NCI-H1105 (cell line): ENCODE measurements around the gene CHRNA7.
A peak's percentile ranks its signal among the peaks of the same experiment; 100 is the strongest.

Source experiments
- DNase-seq: peaks from one replicate; lab custom pipeline; 2025; lab: John Stamatoyannopoulos, UW

The CHRNA7 gene

DNA sequence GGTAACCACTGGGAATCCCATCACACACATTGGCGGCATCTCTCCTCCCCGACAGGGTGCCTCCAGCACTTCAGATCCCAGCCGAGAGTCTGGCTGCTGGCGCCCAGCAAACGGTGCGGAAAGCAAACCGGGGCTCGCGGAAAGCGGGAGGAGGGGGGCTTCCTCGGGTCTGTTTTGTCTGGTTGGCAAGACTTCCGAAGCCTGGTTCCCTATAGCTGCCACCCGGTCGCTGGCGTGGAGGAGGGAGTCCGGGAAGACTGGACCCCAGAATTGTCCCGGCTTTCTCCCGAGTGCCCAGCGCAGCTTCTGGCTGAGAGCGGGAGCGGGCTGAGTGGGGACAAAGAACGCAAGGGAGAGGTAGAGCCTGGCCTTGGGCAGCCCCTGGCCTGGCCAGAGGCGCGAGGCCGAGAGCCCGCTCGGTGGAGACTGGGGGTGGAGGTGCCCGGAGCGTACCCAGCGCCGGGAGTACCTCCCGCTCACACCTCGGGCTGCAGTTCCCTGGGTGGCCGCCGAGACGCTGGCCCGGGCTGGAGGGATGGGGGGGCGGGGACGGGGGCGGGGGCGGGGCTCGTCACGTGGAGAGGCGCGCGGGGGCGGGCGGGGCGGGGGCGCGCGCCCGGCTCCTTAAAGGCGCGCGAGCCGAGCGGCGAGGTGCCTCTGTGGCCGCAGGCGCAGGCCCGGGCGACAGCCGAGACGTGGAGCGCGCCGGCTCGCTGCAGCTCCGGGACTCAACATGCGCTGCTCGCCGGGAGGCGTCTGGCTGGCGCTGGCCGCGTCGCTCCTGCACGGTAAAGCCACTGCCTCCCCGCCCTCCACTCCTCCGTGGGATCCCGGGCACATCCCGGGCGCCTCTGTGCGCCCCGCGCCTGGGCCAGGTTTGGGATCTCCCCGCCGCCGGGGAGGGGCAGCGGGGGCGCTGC is at the start of gene CHRNA7:
Gene CHRNA7 (plus strand): TSS at position 654 of the 920 bp plus-strand sequence. CDS start 80 bp downstream, at position 734.
- peak; percentile 24 for DNase-seq

- DNase-seq = no peak
These were observed 44.7 kb upstream of the CHRNA7 start for GRCh38 chr15:31985607-31986006.

DNA sequence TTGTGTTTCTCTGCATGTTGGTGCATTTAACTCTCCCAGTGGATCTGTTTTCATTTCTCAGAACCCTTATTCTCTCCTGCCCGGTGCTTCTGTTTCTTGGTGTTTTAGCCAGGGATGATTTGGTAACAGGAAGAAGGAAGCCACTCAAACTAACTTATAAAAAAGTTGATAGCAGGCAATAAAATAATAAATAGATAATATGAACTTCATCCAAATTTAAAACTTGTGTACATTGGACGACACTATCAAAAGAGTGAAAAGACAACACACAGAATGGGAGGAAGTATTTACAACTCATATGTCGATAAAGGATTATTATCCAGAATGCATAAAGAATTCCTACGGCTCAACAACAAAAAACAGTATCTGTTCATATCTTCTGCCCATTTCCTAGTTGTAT is 37.3 kb upstream of the CHRNA7 start:
- DNase-seq = no peak

GRCh38 chr15:31997711-31998110 is 32.6 kb upstream of the CHRNA7 start:
- DNase-seq = no peak

DNA sequence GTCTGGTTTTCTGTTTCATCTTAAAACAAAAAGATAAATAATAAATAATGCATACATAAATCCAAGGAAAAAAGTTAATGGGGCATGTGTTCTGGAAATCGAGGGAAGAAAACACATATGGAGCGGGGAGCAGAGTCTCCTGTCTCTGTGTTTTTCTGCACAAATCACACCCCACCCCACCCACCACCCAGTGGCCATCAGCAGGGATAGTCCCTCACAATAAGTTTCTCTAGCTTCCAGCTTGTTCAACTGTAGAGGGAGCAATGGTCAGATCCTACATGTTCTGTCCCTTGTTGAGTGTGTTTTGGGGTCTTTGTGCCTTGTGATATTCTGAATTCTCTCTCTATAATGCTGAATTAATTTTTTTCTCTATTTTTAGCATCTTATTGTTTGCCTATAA is 26.8 kb upstream of the CHRNA7 start:
- DNase-seq = no peak

- no peak for DNase-seq
These were observed 26.1 kb upstream of the CHRNA7 start for GRCh38 chr15:32004249-32004648.

- DNase-seq = no peak
These were observed 22.9 kb upstream of the CHRNA7 start for GRCh38 chr15:32007355-32007960.

DNA sequence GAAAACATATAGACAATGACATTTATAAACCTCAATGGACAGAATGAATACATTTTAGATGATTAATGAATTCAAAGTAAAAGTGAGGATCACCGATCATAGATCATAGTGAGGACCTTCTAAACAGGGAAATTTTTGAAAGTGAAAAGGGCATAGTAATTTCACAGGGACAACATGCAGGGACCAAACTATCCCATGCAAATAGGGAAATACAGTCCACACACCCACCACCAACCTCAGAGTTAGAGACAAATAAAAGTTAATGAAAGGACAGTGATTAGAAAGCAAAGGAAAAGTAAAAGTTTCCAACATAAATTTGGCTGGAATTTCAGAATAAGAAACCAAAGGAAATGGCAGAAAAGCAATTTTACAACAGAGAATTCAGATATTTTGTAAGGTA is 15.4 kb upstream of the CHRNA7 start:
- no peak for DNase-seq

- no peak for DNase-seq
These were observed 10.2 kb upstream of the CHRNA7 start for GRCh38 chr15:32020156-32020555.

GRCh38 chr15:32028921-32029320 is 1.4 kb upstream of the CHRNA7 start:
- DNase-seq = peak; percentile 7

DNA sequence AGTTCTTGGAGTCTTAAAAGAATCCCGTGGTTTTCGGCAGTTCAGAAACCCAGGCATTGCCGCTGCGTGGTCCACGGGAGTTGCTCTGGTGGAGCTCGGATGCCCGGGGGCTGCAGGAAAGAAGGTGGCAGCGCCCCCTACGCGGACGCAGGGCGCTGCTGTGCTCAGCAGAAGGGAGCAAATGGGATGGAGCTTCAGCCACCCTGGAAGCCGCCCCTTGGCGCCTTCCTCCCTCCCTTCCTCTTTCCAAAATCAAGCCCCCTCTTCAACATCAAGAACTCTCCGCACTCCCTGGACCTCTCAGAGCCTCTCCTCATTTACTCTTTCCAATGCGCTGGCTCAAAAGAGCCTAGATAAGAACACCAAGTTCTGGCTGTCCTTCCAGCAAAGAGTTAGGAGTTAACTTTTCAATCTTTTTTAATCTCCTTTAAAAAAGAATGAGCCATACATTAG is 880 bp upstream of the CHRNA7 start:
- DNase-seq = peak; percentile 20

DNA sequence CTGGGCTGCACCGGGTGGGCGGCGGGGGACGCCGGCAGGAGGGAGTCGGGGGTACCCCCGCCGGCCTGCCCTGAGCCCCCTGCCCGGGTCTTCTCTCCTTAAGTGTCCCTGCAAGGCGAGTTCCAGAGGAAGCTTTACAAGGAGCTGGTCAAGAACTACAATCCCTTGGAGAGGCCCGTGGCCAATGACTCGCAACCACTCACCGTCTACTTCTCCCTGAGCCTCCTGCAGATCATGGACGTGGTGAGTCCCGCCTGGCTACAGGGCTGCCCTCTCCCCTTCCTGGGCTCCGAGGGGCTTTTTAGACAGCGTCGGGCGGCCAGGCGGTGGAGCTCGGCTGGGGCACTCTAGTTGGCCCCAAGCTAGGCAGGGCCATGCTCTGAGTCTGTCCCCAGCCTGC is 480 bp downstream of the CHRNA7 start:
- no peak for DNase-seq

DNA sequence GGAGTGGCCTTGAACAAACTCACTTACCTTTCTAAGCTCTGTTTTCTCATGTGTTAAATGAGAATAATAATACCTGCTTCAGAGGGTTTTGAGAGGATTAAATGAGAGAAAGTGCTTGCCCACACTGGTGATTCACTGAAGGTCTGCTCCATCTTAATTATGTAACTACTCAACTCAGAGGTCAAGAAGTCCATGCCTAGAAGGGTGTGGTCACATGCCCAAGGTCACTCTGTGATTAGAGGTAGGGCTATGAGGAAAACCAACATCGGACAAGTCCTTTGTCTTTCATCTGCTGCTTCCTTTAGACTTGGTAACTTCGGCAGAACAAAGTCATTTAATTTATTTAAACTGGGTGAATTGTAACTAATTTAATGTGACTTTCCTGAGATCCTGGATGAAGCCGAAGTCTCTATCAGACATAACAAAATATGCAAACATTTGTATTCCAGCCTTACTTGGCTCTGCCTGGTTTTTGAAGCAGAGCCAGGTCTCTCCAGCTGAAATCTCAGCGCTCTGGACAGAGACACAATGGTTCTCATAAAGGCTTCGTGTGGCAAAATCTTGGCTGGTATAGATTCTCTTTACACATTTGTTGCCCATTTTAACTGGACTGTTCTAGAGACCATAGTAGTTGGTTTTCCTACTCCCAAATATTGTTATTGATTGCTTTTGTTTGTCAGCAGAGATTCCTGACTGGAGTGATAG is 3.0 kb downstream of the CHRNA7 start:
- no peak for DNase-seq

GRCh38 chr15:32034106-32034505 is 3.8 kb downstream of the CHRNA7 start:
- DNase-seq = no peak

DNA sequence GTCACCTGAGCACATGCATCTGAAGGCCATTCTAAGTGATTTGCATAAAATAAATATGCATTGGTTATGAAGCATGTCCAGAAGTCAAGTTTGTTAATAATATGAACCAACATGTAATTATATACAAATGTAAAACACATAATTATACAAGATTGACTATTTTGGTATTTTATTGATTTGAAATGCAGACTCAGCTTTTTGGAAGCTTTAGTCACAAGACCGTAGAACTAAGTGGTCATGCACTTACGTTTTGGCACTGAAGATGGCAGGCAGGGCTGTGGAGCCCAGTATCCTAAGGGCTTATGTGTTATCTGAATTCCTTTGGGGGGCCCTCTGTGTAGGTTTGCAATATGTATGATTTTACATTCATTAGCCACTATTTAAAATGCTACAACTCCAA is 5.0 kb downstream of the CHRNA7 start:
- no peak for DNase-seq

GRCh38 chr15:32036971-32037370 is 6.7 kb downstream of the CHRNA7 start:
- no peak for DNase-seq

DNA sequence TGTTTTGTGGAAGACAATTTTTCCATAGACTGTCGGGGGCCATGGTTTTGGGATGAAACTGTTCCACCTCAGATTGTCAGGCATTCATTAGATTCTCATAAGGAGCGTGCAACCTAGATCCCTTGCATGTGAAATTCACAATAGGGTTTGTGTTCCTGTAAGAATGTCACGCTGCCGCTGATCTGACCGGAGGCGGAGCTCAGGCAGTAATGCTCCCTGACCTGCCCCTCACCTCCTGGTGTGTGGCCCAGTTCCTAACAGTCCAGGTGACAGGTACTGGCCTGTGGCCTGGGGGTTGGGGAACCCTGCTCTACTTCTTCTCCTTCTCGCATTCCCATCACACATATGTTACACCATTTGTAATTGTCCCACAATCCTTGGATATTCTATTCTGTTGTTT is 11.0 kb downstream of the CHRNA7 start:
- no peak for DNase-seq

- DNase-seq = peak; percentile 13
These were observed 12.1 kb downstream of the CHRNA7 start for GRCh38 chr15:32042269-32042972.

GRCh38 chr15:32053719-32054118 is 23.4 kb downstream of the CHRNA7 start:
- no peak for DNase-seq

GRCh38 chr15:32057876-32058425 is 27.6 kb downstream of the CHRNA7 start:
- DNase-seq = no peak

- DNase-seq = no peak
These were observed 30.4 kb downstream of the CHRNA7 start for GRCh38 chr15:32060706-32061105.

- DNase-seq = no peak
These were observed 36.8 kb downstream of the CHRNA7 start for GRCh38 chr15:32067115-32067514.
